Loucy (cell line): ENCODE results near the gene APOC3.

Experiments used
- H2AFZ ChIP-seq: fragments of 200-600 bp; sonication (generic); 2 replicates; pipeline ENCODE4 v1.6.0; 2016; ENCODE audit warnings: antibody characterized with exemption, mild to moderate bottlenecking, low read length, moderate library complexity
- H3F3A ChIP-seq: fragments of 200-600 bp; 2 replicates; pipeline ENCODE4 v1.6.0; 2016; ENCODE audit warnings: antibody characterized with exemption, low read depth, mild to moderate bottlenecking
- H3K27me3 ChIP-seq: fragments of 200-600 bp; sonication (generic); 2 replicates; pipeline ENCODE4 v1.6.1; 2014; ENCODE audit warnings: low read length, mild to moderate bottlenecking; ENCODE audit not compliant: insufficient read depth, poor library complexity, severe bottlenecking
- H3K36me3 ChIP-seq: fragments of 200-600 bp; sonication (generic); 2 replicates; pipeline ENCODE4 v1.6.1; 2016; ENCODE audit warnings: low read length; ENCODE audit not compliant: insufficient read depth
- H3K4me1 ChIP-seq: fragments of 200-600 bp; sonication (generic); 2 replicates; pipeline ENCODE4 v1.5.1; 2014; ENCODE audit warnings: low read length, mild to moderate bottlenecking; ENCODE audit not compliant: insufficient read depth, poor library complexity, severe bottlenecking
- H3K4me2 ChIP-seq: fragments of 200-600 bp; sonication (generic); 2 replicates; pipeline ENCODE4 v1.6.0; 2014; ENCODE audit warnings: antibody characterized with exemption, low read length, low read depth, mild to moderate bottlenecking; ENCODE audit not compliant: poor library complexity, severe bottlenecking
- H3K4me3 ChIP-seq: fragments of 200-600 bp; sonication (generic); 2 replicates; pipeline ENCODE4 v1.5.1; 2014; ENCODE audit warnings: low read length, mild to moderate bottlenecking, mixed read lengths; ENCODE audit not compliant: poor library complexity, severe bottlenecking
- H3K79me2 ChIP-seq: fragments of 200-600 bp; sonication (generic); 2 replicates; pipeline ENCODE4 v1.6.1; 2014; ENCODE audit warnings: low read length; ENCODE audit not compliant: insufficient read depth
- H3K9ac ChIP-seq: fragments of 200-600 bp; sonication (generic); 2 replicates; pipeline ENCODE4 v1.6.0; 2014; ENCODE audit warnings: mild to moderate bottlenecking, low read depth, low read length, moderate library complexity; ENCODE audit not compliant: poor library complexity, severe bottlenecking
- H3K9me2 ChIP-seq: fragments of 200-600 bp; sonication (generic); replicated peaks from 2 replicates; pipeline ENCODE4 v1.6.1; 2016; ENCODE audit warnings: low read depth, low read length, mixed read lengths
- H3K9me3 ChIP-seq: fragments of 200-600 bp; sonication (generic); 2 replicates; pipeline ENCODE4 v1.6.1; 2014; ENCODE audit warnings: mild to moderate bottlenecking, antibody characterized with exemption, low read length, low read depth; ENCODE audit not compliant: insufficient read depth
- H4K20me1 ChIP-seq: fragments of 200-600 bp; sonication (generic); 2 replicates; pipeline ENCODE4 v1.6.0; 2014; ENCODE audit warnings: antibody characterized with exemption, low read length, mild to moderate bottlenecking; ENCODE audit not compliant: insufficient read depth, poor library complexity, severe bottlenecking
- EZH2phosphoT487 ChIP-seq: fragments of 200-600 bp; IDR thresholded peaks from 2 replicates; pipeline ENCODE4 v1.6.1; 2018; ENCODE audit warnings: antibody characterized with exemption, mild to moderate bottlenecking, moderate library complexity, borderline replicate concordance
- TF ChIP-seq, protein P1 (sequence below): fragments of 200-600 bp; sonication (generic); conservative IDR thresholded peaks from 2 replicates; pipeline ENCODE4 v1.5.1; 2014; ENCODE audit warnings: mild to moderate bottlenecking, antibody characterized with exemption, low read length

APOC3 gene

DNA sequence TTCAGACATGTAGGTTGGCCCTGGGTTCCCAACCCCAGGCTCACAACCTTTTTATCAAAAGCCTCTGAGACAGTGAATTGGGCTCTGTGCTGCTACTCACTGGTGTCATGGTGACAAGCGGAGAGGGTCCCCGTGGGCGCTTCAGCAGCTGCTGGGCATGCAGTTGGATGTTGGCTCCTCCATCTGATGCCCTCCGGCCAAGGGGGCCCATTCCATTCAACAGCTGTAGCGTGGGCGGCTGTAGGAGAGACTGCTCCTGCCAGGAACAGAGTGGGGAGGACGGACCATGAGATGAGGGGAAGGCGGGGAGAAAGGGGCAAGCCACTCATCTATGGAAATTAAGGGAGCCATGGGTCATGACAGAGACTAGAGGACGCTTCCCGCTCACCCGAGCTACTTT, 43.7 kb downstream of the APOC3 start:
- peaks cover 17% of the 10 kb centered on the region for H3F3A ChIP-seq
- H3K9ac ChIP-seq = no peak overlapping the region
- no peak overlapping the region for H3K4me3 ChIP-seq
- no peaks in the 10 kb centered on the region for H4K20me1 ChIP-seq
- no peaks in the 10 kb centered on the region for H3K79me2 ChIP-seq
- no peaks in the 10 kb centered on the region for H3K9me3 ChIP-seq
- no peaks in the 10 kb centered on the region for H3K9me2 ChIP-seq
- no peak overlapping the region for H3K4me2 ChIP-seq
- peaks cover 35% of the 10 kb centered on the region; the same call in 1 of the 2 replicates for H3K36me3 ChIP-seq
- no peak for TF ChIP-seq EZH2phosphoT487
- TF ChIP-seq, protein P1, sequence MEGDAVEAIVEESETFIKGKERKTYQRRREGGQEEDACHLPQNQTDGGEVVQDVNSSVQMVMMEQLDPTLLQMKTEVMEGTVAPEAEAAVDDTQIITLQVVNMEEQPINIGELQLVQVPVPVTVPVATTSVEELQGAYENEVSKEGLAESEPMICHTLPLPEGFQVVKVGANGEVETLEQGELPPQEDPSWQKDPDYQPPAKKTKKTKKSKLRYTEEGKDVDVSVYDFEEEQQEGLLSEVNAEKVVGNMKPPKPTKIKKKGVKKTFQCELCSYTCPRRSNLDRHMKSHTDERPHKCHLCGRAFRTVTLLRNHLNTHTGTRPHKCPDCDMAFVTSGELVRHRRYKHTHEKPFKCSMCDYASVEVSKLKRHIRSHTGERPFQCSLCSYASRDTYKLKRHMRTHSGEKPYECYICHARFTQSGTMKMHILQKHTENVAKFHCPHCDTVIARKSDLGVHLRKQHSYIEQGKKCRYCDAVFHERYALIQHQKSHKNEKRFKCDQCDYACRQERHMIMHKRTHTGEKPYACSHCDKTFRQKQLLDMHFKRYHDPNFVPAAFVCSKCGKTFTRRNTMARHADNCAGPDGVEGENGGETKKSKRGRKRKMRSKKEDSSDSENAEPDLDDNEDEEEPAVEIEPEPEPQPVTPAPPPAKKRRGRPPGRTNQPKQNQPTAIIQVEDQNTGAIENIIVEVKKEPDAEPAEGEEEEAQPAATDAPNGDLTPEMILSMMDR = no peak
- no peak overlapping the region for H2AFZ ChIP-seq
- peaks cover 73% of the 10 kb centered on the region for H3K4me1 ChIP-seq
- no peaks in the 10 kb centered on the region for H3K27me3 ChIP-seq

DNA sequence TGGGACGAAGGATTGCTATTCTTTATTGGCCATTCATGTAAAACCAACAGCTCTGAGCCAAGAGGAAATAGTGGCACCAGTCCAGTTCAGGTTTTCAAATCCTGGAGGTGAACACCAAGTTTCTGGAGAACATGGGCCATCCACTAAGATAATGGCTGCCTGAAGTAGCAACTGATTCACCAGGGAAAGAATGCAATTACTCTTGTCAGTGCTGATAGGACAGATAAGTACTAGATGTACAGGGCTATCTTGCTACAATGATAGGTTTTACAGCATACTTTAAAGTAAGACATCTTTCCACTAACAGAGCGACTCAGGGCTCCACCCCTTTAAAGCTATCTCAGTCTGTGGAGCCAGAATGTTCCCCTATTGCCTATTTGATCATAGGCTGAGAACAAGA, 44.5 kb downstream of the APOC3 start:
- peaks cover 29% of the 10 kb centered on the region; the same call in 1 of the 2 replicates for H3K36me3 ChIP-seq
- H3K9me2 ChIP-seq = no peaks in the 10 kb centered on the region
- no peak overlapping the region for H2AFZ ChIP-seq
- H3K9me3 ChIP-seq = no peaks in the 10 kb centered on the region
- H4K20me1 ChIP-seq = no peaks in the 10 kb centered on the region
- no peak overlapping the region for H3K9ac ChIP-seq
- no peaks in the 10 kb centered on the region for H3K27me3 ChIP-seq
- peaks cover 17% of the 10 kb centered on the region for H3F3A ChIP-seq
- peaks cover 68% of the 10 kb centered on the region for H3K4me1 ChIP-seq
- TF ChIP-seq, protein P1 = no peak
- TF ChIP-seq EZH2phosphoT487 = no peak
- H3K4me3 ChIP-seq = no peak overlapping the region
- no peak overlapping the region for H3K4me2 ChIP-seq
- H3K79me2 ChIP-seq = no peaks in the 10 kb centered on the region

DNA sequence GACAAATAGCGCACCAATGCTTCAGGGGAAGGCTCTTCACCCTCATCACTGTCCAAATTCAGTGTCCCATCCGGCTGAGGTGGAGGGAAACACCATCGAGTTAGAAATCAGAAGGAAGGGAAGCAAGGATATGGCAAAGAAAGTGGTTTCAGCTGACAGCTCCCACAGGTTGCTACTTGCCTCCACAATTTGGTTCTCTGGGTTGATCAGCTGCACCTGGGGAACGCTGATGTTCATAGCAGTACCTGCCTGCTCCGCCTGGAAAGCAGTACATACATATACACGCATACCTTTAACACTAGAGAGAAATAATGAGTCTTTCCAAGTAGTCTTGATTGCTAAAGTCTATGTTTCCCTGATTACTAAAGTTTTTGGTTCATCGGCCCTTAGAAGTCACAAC, 45.5 kb downstream of the APOC3 start:
- no peaks in the 10 kb centered on the region for H3K27me3 ChIP-seq
- no peaks in the 10 kb centered on the region for H4K20me1 ChIP-seq
- TF ChIP-seq, protein P1 = no peak
- TF ChIP-seq EZH2phosphoT487 = no peak
- H3K36me3 ChIP-seq = peaks cover 29% of the 10 kb centered on the region; the same call in 1 of the 2 replicates
- H3K4me2 ChIP-seq = no peak overlapping the region
- H3K9ac ChIP-seq = no peak overlapping the region
- no peak overlapping the region for H2AFZ ChIP-seq
- H3F3A ChIP-seq = peaks cover 11% of the 10 kb centered on the region
- H3K9me2 ChIP-seq = no peaks in the 10 kb centered on the region
- no peaks in the 10 kb centered on the region for H3K79me2 ChIP-seq
- peaks cover 68% of the 10 kb centered on the region for H3K4me1 ChIP-seq
- H3K4me3 ChIP-seq = no peak overlapping the region
- no peaks in the 10 kb centered on the region for H3K9me3 ChIP-seq
